GM12873 (cell line): Measurements from ENCODE around the gene LYPLAL1.

Source experiments
- TF ChIP-seq, protein P1 (sequence below): IDR thresholded peaks from 2 replicates; pipeline ENCODE4 v1.5.1; 2012; ENCODE audit warnings: low read depth, mild to moderate bottlenecking, moderate library complexity, low read length, control low read depth; ENCODE audit not compliant: insufficient read depth; ENCODE audit errors: missing control alignments

Gene LYPLAL1

GRCh38 chr1:219150913-219151312 lies 22.8 kb upstream of the LYPLAL1 start:
- TF ChIP-seq, protein P1, sequence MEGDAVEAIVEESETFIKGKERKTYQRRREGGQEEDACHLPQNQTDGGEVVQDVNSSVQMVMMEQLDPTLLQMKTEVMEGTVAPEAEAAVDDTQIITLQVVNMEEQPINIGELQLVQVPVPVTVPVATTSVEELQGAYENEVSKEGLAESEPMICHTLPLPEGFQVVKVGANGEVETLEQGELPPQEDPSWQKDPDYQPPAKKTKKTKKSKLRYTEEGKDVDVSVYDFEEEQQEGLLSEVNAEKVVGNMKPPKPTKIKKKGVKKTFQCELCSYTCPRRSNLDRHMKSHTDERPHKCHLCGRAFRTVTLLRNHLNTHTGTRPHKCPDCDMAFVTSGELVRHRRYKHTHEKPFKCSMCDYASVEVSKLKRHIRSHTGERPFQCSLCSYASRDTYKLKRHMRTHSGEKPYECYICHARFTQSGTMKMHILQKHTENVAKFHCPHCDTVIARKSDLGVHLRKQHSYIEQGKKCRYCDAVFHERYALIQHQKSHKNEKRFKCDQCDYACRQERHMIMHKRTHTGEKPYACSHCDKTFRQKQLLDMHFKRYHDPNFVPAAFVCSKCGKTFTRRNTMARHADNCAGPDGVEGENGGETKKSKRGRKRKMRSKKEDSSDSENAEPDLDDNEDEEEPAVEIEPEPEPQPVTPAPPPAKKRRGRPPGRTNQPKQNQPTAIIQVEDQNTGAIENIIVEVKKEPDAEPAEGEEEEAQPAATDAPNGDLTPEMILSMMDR, result no peak

GRCh38 chr1:219151467-219151866 lies 22.2 kb upstream of the LYPLAL1 start:
- TF ChIP-seq, protein P1, result no peak

GRCh38 chr1:219152751-219153150 lies 20.9 kb upstream of the LYPLAL1 start:
- TF ChIP-seq, protein P1, result no peak

GRCh38 chr1:219153723-219154122 lies 20.0 kb upstream of the LYPLAL1 start:
- TF ChIP-seq, protein P1, result no peak

- TF ChIP-seq, protein P1, result no peak
These were observed 18.5 kb upstream of the LYPLAL1 start for GRCh38 chr1:219155135-219155534.

- TF ChIP-seq, protein P1, result no peak
These were observed 13.6 kb upstream of the LYPLAL1 start for GRCh38 chr1:219159946-219160645.

- TF ChIP-seq, protein P1, result no peak
These were observed 12.7 kb upstream of the LYPLAL1 start for GRCh38 chr1:219160967-219161366.
